ENCODE results near the gene FBXL13.

Gene FBXL13

DNA sequence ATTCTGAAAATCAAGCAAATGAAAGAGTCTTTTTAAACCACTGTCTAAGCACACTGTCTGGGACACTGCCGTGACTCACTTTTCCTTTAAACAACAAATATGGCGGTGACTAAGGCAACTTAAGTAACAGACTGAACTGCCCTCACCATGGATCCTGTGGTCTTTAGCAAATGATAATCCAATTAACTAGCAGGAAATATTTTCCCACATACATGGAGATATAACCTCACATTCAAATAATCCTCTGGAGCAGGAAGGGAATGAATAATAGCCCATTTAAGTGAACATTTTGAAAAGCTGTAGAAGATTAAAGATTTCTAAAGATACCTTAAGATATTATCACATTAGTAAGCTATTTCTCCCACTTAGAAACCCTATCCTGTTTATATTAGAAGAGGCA lies 202.1 kb downstream of the FBXL13 start:
- Histone ChIP-seq H3F3A (ENCODE audit: insufficient read depth, low read length) (no peaks in the 10 kb centered on the region), H2AFZ (ENCODE audit: low read length) (no peak overlapping the region), H3K9me2 (ENCODE audit: low read depth, low read length) (no peaks in the 10 kb centered on the region), H3K4me1 (ENCODE audit: insufficient read depth, low read length, severe bottlenecking) (no peaks in the 10 kb centered on the region), H3K4me2 (ENCODE audit: low read length) (no peak overlapping the region), H3K4me3 (ENCODE audit: low read depth, low read length, poor library complexity, severe bottlenecking) (no peak overlapping the region), H3K36me3 (ENCODE audit: insufficient read depth, low read length) (no peaks in the 10 kb centered on the region), H4K20me1 (ENCODE audit: insufficient read depth, low read length) (no peaks in the 10 kb centered on the region), H3K79me2 (ENCODE audit: insufficient read depth, low read length) (no peaks in the 10 kb centered on the region), H3K27ac (ENCODE audit: low read depth, low read length, poor library complexity, severe bottlenecking) (no peak overlapping the region), H3K27me3 (ENCODE audit: insufficient read depth, low read length) (no peaks in the 10 kb centered on the region), H3K9ac (ENCODE audit: low read length) (no peak overlapping the region), H3K9me3 (ENCODE audit: low read length) (no peaks in the 10 kb centered on the region)
- TF ChIP-seq, protein P1, sequence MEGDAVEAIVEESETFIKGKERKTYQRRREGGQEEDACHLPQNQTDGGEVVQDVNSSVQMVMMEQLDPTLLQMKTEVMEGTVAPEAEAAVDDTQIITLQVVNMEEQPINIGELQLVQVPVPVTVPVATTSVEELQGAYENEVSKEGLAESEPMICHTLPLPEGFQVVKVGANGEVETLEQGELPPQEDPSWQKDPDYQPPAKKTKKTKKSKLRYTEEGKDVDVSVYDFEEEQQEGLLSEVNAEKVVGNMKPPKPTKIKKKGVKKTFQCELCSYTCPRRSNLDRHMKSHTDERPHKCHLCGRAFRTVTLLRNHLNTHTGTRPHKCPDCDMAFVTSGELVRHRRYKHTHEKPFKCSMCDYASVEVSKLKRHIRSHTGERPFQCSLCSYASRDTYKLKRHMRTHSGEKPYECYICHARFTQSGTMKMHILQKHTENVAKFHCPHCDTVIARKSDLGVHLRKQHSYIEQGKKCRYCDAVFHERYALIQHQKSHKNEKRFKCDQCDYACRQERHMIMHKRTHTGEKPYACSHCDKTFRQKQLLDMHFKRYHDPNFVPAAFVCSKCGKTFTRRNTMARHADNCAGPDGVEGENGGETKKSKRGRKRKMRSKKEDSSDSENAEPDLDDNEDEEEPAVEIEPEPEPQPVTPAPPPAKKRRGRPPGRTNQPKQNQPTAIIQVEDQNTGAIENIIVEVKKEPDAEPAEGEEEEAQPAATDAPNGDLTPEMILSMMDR (IDR thresholded peaks at IDR 0.05; ENCODE audit: low read length) = no peak
- no peak for TF ChIP-seq EZH2 (IDR thresholded peaks at IDR 0.05; ENCODE audit: borderline replicate concordance, low read length)

DNA sequence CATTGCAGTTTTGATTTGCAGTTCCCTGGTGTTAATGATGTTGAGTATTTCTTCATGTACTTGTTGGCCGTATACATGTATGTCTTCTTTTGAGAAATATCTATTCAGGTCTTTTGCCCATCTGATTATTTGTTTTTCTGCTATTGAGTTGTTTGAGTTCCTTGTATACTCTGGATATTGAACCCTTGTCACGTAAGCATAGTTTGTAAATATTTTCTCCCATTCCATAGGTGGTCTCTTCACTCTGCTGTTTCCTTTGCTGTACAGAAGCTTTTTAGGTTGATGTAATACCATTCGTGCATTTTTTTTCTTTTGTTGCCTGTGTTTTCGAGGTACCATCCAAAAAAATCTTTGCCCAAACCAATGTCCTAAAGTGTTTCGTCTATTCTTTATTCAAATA lies 205.4 kb downstream of the FBXL13 start:
- no peaks in the 10 kb centered on the region for H3K79me2 ChIP-seq (ENCODE audit: insufficient read depth, low read length)
- no peak overlapping the region for H3K4me2 ChIP-seq (ENCODE audit: low read length)
- no peak for TF ChIP-seq EZH2 (IDR thresholded peaks at IDR 0.05; ENCODE audit: borderline replicate concordance, low read length)
- TF ChIP-seq, protein P1 (IDR thresholded peaks at IDR 0.05; ENCODE audit: low read length) = no peak
- H3K9me2 ChIP-seq (ENCODE audit: low read depth, low read length) = no peaks in the 10 kb centered on the region
- no peaks in the 10 kb centered on the region for H3K36me3 ChIP-seq (ENCODE audit: insufficient read depth, low read length)
- H4K20me1 ChIP-seq (ENCODE audit: insufficient read depth, low read length) = no peaks in the 10 kb centered on the region
- H3K9ac ChIP-seq (ENCODE audit: low read length) = no peak overlapping the region
- H3F3A ChIP-seq (ENCODE audit: insufficient read depth, low read length) = no peaks in the 10 kb centered on the region
- no peaks in the 10 kb centered on the region for H3K9me3 ChIP-seq (ENCODE audit: low read length)
- H3K27ac ChIP-seq (ENCODE audit: low read depth, low read length, poor library complexity, severe bottlenecking) = no peak overlapping the region
- no peaks in the 10 kb centered on the region for H3K4me1 ChIP-seq (ENCODE audit: insufficient read depth, low read length, severe bottlenecking)
- no peaks in the 10 kb centered on the region for H3K27me3 ChIP-seq (ENCODE audit: insufficient read depth, low read length)
- H3K4me3 ChIP-seq (ENCODE audit: low read depth, low read length, poor library complexity, severe bottlenecking) = no peak overlapping the region
- no peak overlapping the region for H2AFZ ChIP-seq (ENCODE audit: low read length)

DNA sequence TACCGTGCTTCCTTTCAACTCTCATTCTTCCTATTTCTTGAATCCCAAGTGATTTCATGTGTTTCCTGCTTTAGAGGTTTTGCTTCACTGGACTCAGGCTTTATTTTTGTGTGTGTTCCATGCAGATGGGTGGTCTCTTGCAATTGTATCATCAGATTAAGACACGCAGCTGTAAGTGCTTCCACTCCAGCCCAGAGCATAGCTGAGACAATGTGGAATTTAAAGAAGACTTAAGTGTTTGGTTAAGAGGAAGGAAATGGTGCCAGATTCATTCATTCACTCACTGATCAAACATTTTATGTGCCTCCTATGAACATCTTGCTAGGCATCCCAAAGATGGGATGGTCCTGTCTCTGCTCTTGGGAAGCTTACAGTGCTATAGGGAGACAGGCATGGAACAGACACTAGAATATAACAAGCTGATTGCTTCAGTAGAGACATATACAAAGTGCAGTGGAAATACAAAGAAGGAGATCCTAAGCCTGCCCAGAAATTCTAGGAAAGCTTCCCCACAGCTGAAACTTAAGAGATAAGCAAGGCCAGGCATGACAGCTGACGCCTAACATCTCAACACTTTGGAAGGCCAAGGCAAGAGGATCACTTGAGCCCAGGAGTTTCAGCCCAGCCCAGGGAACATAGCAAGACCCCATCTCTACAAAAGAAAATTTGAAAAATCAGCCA lies 207.9 kb downstream of the FBXL13 start:
- no peak overlapping the region for H3K27ac ChIP-seq (ENCODE audit: low read depth, low read length, poor library complexity, severe bottlenecking)
- H4K20me1 ChIP-seq (ENCODE audit: insufficient read depth, low read length) = no peaks in the 10 kb centered on the region

More for the DNA sequence above, 207.9 kb downstream of the FBXL13 start:
- no peaks in the 10 kb centered on the region for H3K9me3 ChIP-seq (ENCODE audit: low read length)
- no peaks in the 10 kb centered on the region for H3K9me2 ChIP-seq (ENCODE audit: low read depth, low read length)
- no peaks in the 10 kb centered on the region for H3K27me3 ChIP-seq (ENCODE audit: insufficient read depth, low read length)
- TF ChIP-seq, protein P1 (IDR thresholded peaks at IDR 0.05; ENCODE audit: low read length) = no peak
- TF ChIP-seq EZH2 (IDR thresholded peaks at IDR 0.05; ENCODE audit: borderline replicate concordance, low read length) = no peak
- no peak overlapping the region for H3K4me3 ChIP-seq (ENCODE audit: low read depth, low read length, poor library complexity, severe bottlenecking)
- no peak overlapping the region for H2AFZ ChIP-seq (ENCODE audit: low read length)
- H3F3A ChIP-seq (ENCODE audit: insufficient read depth, low read length) = no peaks in the 10 kb centered on the region
- no peak overlapping the region for H3K9ac ChIP-seq (ENCODE audit: low read length)
- H3K4me2 ChIP-seq (ENCODE audit: low read length) = no peak overlapping the region
- no peaks in the 10 kb centered on the region for H3K36me3 ChIP-seq (ENCODE audit: insufficient read depth, low read length)
- no peaks in the 10 kb centered on the region for H3K4me1 ChIP-seq (ENCODE audit: insufficient read depth, low read length, severe bottlenecking)
- no peaks in the 10 kb centered on the region for H3K79me2 ChIP-seq (ENCODE audit: insufficient read depth, low read length)
